ENCODE data around the gene SLC34A3. TPM values are rescaled to one million over a fixed set of nuclear protein-coding genes. Genes with fewer than 3 reads are reported as not detected.

The SLC34A3 gene
- total and polyA plus RNA-seq, 2 donors (not counting 3 experiments of a cell fraction or from before 2014, with no cell fraction given): not detected

- Histone ChIP-seq H3K4me2 (ENCODE audit: insufficient read depth, low read length) (no peak overlapping the region), H3K27ac (ENCODE audit: insufficient read depth, low read depth, low read length) (no peak overlapping the region), H3K9me3 (replicated peaks; ENCODE audit: control insufficient read depth, insufficient read depth, low read length) (no peaks in the 10 kb centered on the region), H3K9me1 (replicated peaks; ENCODE audit: control insufficient read depth, extremely low read depth, insufficient read depth, low read length) (no peaks in the 10 kb centered on the region), H3K79me2 (ENCODE audit: control insufficient read depth, insufficient read depth, low read length) (peaks cover 13% of the 10 kb centered on the region), H2AFZ (ENCODE audit: low read depth, low read length) (no peak overlapping the region), H3K27me3 (ENCODE audit: control insufficient read depth in 2 of 2, insufficient read depth in 2 of 2, low read length in 2 of 2) (no peaks in the 10 kb centered on the region), H3K4me3 (replicated peaks in 1 of 3; ENCODE audit: insufficient read depth in 1 of 3, low read depth in 1 of 3, low read length in 3 of 3) (no peak overlapping the region), H4K20me1 (replicated peaks; ENCODE audit: control insufficient read depth, extremely low read depth, insufficient read depth, low read length) (no peaks in the 10 kb centered on the region), H3K36me3 (ENCODE audit: control insufficient read depth in 2 of 2, extremely low read depth in 1 of 2, insufficient read depth in 2 of 2, low read length in 2 of 2) (peaks cover 6 to 16% of the 10 kb centered on the region in 2 experiments), H3K9ac (replicated peaks; ENCODE audit: extremely low read depth, insufficient read depth, low read length) (no peak overlapping the region), H3K4me1 (ENCODE audit: control insufficient read depth, extremely low read depth, insufficient read depth, low read length) (peaks cover 12% of the 10 kb centered on the region)
- no TSS peak for BruUV-seq (replicated peaks)
- no peak for DNase-seq (ENCODE audit: low read depth, low spot score)
- dilution Hi-C loops (cut with MboI; ENCODE audit: extremely low pct_ligation_motif_present, low sequenced_read_pairs): no loop called here
- ChIA-PET CTCF (interaction anchor here (1.1 to 1.6 kb wide), 3 partner anchors 11 to 14 kb away, joined by 3 to 9 read pairs (median 7); no protein-coding TSS in a partner anchor), POLR2A (no interaction called here)
- intact Hi-C loops (cut with micrococcal nuclease): no loop called here
- no peak for FAIRE-seq
- TF ChIP-seq FOS (IDR thresholded peaks at IDR 0.05; ENCODE audit: borderline replicate concordance, insufficient read depth, low read length) (no peak), MYC (IDR thresholded peaks at IDR 0.05; ENCODE audit: low read depth, low read length) (no peak), CTCF (IDR thresholded peaks at IDR 0.05; ENCODE audit: extremely low read depth in 1 of 2, insufficient read depth in 1 of 2, low read depth in 1 of 2, low read length in 2 of 2) (no peak), GATA2 (IDR thresholded peaks at IDR 0.05; ENCODE audit: insufficient read depth, insufficient read length, low read depth, low read length) (no peak), POLR2A (IDR thresholded peaks at IDR 0.05; ENCODE audit: low read depth, low read length) (no peak), JUN (IDR thresholded peaks at IDR 0.05; ENCODE audit: borderline replicate concordance, insufficient read depth, insufficient read length, low read depth) (no peak), EZH2 (IDR thresholded peaks at IDR 0.05; ENCODE audit: borderline replicate concordance, low read depth, low read length, severe bottlenecking) (no peak), POLR2AphosphoS5 (IDR thresholded peaks at IDR 0.05; ENCODE audit: insufficient read depth, low read depth, low read length) (no peak), MAX (IDR thresholded peaks at IDR 0.05; ENCODE audit: insufficient read depth, insufficient read length) (no peak)
Measured at GRCh38 chr9:137247135-137247915, 16.6 kb downstream of the SLC34A3 start.
